Brain microvascular endothelial cell (primary cell): Measurements from ENCODE around the gene LIMS2.

Source experiments
- DNase-seq: peaks from one replicate; pipeline ENCODE4 v3.0.0-alpha.2; 2020
- H3K27ac ChIP-seq: fragments of 250-450 bp; sonication (Bioruptor Pico); 2 replicates; pipeline ENCODE4 v1.5.1; 2020; ENCODE audit warnings: mild to moderate bottlenecking, moderate library complexity
- H3K27me3 ChIP-seq: fragments of 250-450 bp; sonication (Bioruptor Pico); replicated peaks from 2 replicates; pipeline ENCODE4 v1.5.1; 2020; ENCODE audit warnings: mild to moderate bottlenecking
- H3K36me3 ChIP-seq: fragments of 250-450 bp; sonication (Bioruptor Pico); replicated peaks from 2 replicates; pipeline ENCODE4 v1.5.1; 2020; ENCODE audit warnings: mild to moderate bottlenecking
- H3K4me3 ChIP-seq: 2 replicates; pipeline ENCODE4 v1.5.1; 2011; ENCODE audit warnings: low read depth, mild to moderate bottlenecking, control low read depth, low read length, moderate library complexity
- in situ Hi-C: cut with HindIII; loops from 2 replicates; pipeline ENCODE4 v1.10.0; 2017; ENCODE audit warnings: low sequenced_read_pairs, low pct_ligation_motif_present
- TF ChIP-seq, protein P1 (sequence below): IDR thresholded peaks from 2 replicates; pipeline ENCODE4 v1.5.1; 2011; ENCODE audit warnings: low read depth, mild to moderate bottlenecking, moderate library complexity, low read length, control low read depth, inconsistent platforms; ENCODE audit errors: missing control alignments

Gene LIMS2

GRCh38 chr2:127697482-127698180, 22.3 kb upstream of the LIMS2 start:
- no peaks in the 10 kb centered on the region for H3K27me3 ChIP-seq
- in situ Hi-C loops = no loop called here
- TF ChIP-seq, protein P1, sequence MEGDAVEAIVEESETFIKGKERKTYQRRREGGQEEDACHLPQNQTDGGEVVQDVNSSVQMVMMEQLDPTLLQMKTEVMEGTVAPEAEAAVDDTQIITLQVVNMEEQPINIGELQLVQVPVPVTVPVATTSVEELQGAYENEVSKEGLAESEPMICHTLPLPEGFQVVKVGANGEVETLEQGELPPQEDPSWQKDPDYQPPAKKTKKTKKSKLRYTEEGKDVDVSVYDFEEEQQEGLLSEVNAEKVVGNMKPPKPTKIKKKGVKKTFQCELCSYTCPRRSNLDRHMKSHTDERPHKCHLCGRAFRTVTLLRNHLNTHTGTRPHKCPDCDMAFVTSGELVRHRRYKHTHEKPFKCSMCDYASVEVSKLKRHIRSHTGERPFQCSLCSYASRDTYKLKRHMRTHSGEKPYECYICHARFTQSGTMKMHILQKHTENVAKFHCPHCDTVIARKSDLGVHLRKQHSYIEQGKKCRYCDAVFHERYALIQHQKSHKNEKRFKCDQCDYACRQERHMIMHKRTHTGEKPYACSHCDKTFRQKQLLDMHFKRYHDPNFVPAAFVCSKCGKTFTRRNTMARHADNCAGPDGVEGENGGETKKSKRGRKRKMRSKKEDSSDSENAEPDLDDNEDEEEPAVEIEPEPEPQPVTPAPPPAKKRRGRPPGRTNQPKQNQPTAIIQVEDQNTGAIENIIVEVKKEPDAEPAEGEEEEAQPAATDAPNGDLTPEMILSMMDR = no peak
- no peak overlapping the region for H3K27ac ChIP-seq
- no peak overlapping the region for H3K4me3 ChIP-seq
- H3K36me3 ChIP-seq = no peaks in the 10 kb centered on the region
- no peak for DNase-seq

- H3K27me3 ChIP-seq = no peaks in the 10 kb centered on the region
- H3K36me3 ChIP-seq = no peaks in the 10 kb centered on the region
- in situ Hi-C loops = no loop called here
- TF ChIP-seq, protein P1 = peak; percentile 65
- DNase-seq = peak; percentile 34
- H3K27ac ChIP-seq = no peak overlapping the region
- H3K4me3 ChIP-seq = peak overlapping the region; percentile 29
Observed at GRCh38 chr2:127695491-127696472, 20.5 kb upstream of the LIMS2 start.

DNA sequence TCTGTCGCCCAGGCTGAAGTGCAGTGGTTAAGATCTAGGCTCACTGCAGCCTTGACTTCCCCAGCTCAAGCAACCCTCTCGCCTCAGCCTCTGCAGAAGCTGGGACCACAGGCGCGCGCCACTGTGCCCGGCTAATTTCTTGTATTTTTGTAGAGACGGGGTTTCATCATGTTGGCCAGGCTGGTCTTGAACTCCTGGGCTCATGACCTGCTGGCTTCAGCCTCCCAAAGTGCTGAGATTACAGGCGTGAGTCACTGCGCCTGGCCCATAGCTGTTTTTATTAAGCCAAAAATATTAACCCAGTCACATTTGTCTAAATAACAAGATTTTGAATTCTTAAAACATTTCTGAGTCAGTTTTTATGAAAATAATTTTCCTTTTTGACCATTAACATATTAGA, 19.7 kb upstream of the LIMS2 start:
- no peaks in the 10 kb centered on the region for H3K27me3 ChIP-seq
- H3K4me3 ChIP-seq = no peak overlapping the region
- in situ Hi-C loops = no loop called here
- DNase-seq = no peak
- H3K36me3 ChIP-seq = no peaks in the 10 kb centered on the region
- TF ChIP-seq, protein P1 = no peak
- H3K27ac ChIP-seq = no peak overlapping the region

DNA sequence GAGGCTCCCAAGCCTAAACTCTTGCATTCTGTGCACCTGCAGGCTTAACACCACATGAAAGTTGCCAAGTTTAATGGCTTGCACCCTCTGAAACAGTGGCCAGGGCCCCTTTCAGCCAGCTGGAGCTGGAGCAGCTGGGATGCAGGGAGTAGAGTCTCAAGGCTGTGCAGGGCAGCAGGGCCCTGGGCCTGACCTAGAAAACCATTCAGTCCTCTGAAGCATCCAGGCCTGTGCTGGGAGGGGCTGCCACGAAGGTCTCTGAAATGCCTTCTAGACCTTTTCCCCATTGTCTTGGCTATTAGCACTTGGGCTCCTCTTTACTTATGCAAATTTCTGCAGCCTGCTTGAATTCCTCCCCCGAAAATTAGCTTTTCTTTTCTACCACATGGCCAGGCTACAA, 15.4 kb upstream of the LIMS2 start:
- DNase-seq = no peak
- H3K36me3 ChIP-seq = no peaks in the 10 kb centered on the region
- in situ Hi-C loops = no loop called here
- no peak overlapping the region for H3K4me3 ChIP-seq
- no peaks in the 10 kb centered on the region for H3K27me3 ChIP-seq
- TF ChIP-seq, protein P1 = no peak
- H3K27ac ChIP-seq = no peak overlapping the region

GRCh38 chr2:127688405-127688804, 13.1 kb upstream of the LIMS2 start:
- Histone ChIP-seq H3K36me3 (no peaks in the 10 kb centered on the region), H3K27me3 (no peaks in the 10 kb centered on the region), H3K4me3 (no peak overlapping the region), H3K27ac (no peak overlapping the region)
- TF ChIP-seq, protein P1 = no peak
- in situ Hi-C loops = no loop called here
- no peak for DNase-seq
